GM12878 (cell line): ENCODE results near the gene TSPEAR. TPM values are rescaled to one million over a fixed set of nuclear protein-coding genes. Genes with fewer than 3 reads are reported as not detected.

Source experiments
- ATAC-seq: fragments of 200-7000 bp; cut with Tn5 transposase; 3 replicates; pipeline ENCODE4 v1.9.1; 2020; ENCODE audit warnings: mild to moderate bottlenecking, moderate library complexity
- BruUV-seq: library from RNA; stranded (reverse); fragments of 400-500 nt; replicated peaks from 2 replicates; lab custom pipeline; 2021; lab: Mats Ljungman, UMichigan
- CTCF ChIA-PET: fragments of 300-600 bp; sonication (Branson Sonifier 250); formaldehyde crosslinking; extraction: SDS; loops from one replicate; lab custom pipeline; 2021; ENCODE audit warnings: inconsistent platforms; lab: Yijun Ruan, JAX
- POLR2A ChIA-PET: fragments of 350-600 bp; formaldehyde crosslinking; extraction: SDS; loops from one replicate; lab custom pipeline; 2021; ENCODE audit warnings: inconsistent platforms; lab: Charles Lee
- RAD21 ChIA-PET: fragments of 300-600 bp; sonication (Branson Sonifier 250); formaldehyde crosslinking; loops from one replicate; lab custom pipeline; 2023; ENCODE audit warnings: antibody characterized with exemption; ENCODE audit not compliant: unreplicated experiment; lab: Charles Lee
- SMC1A ChIA-PET: fragments of 300-600 bp; sonication (Branson Sonifier 250); formaldehyde crosslinking; loops from one replicate; lab custom pipeline; 2023; ENCODE audit not compliant: unreplicated experiment, uncharacterized antibody; lab: Charles Lee
- DNase-seq: peaks from one replicate; pipeline ENCODE4 v3.0.0-alpha.2; 2011; ENCODE audit warnings: low read depth, low spot score
- FAIRE-seq: peaks from 3 replicates; lab custom pipeline; 2011; peaks lifted over from hg19 to GRCh38; lab: Jason Lieb, UNC
- H2AFZ ChIP-seq: 2 replicates; pipeline ENCODE4 v1.6.0; 2011; ENCODE audit warnings: low read depth, low read length, control low read depth; ENCODE audit not compliant: control insufficient read depth
- H3K27ac ChIP-seq: 2 replicates; pipeline ENCODE4 v1.5.1; 2011; ENCODE audit warnings: control low read depth; ENCODE audit not compliant: control insufficient read depth, insufficient read depth
- H3K27me3 ChIP-seq, 2 experiments: replicated peaks in 1 of 2; 2 replicates each; pipeline versions ENCODE4 v1.6.0 to v1.6.1; 2011; ENCODE audit warnings: low read length in 1 of 2; ENCODE audit not compliant: control insufficient read depth in 2 of 2, insufficient read depth in 2 of 2
- H3K36me3 ChIP-seq, 2 experiments: 2 replicates each; pipeline ENCODE4 v1.5.1; 2011; ENCODE audit warnings: low read length in 1 of 2; ENCODE audit not compliant: control insufficient read depth in 2 of 2, insufficient read depth in 2 of 2
- H3K4me1 ChIP-seq: 2 replicates; pipeline ENCODE4 v1.6.1; 2011; ENCODE audit warnings: mild to moderate bottlenecking, low read length, moderate library complexity, mixed read lengths; ENCODE audit not compliant: control insufficient read depth, insufficient read depth
- H3K4me2 ChIP-seq: 2 replicates; pipeline ENCODE4 v1.6.0; 2011; ENCODE audit warnings: control low read depth; ENCODE audit not compliant: control insufficient read depth, insufficient read depth
- H3K4me3 ChIP-seq: fragments of 200-600 bp; sonication (generic); 2 replicates; pipeline ENCODE4 v1.5.1; 2016
- H3K79me2 ChIP-seq: 2 replicates; pipeline ENCODE4 v1.6.0; 2011; ENCODE audit warnings: low read length; ENCODE audit not compliant: control insufficient read depth, insufficient read depth
- H3K9ac ChIP-seq: 2 replicates; pipeline ENCODE4 v1.8.0; 2011; ENCODE audit warnings: low read length, control low read depth, mixed read lengths; ENCODE audit not compliant: control insufficient read depth, insufficient read depth
- H3K9me3 ChIP-seq: replicated peaks from 3 replicates; pipeline ENCODE4 v1.5.1; 2011; ENCODE audit warnings: mild to moderate bottlenecking, low read length; ENCODE audit not compliant: control insufficient read depth, insufficient read depth
- H4K20me1 ChIP-seq: 2 replicates; pipeline ENCODE4 v1.6.0; 2011; ENCODE audit not compliant: control insufficient read depth, insufficient read depth
- BRCA1 ChIP-seq: IDR thresholded peaks from 2 replicates; pipeline ENCODE4 v1.6.1; 2011; ENCODE audit warnings: low read depth, low read length, improper control_type of control experiment
- DPF2 ChIP-seq: fragments of 450-650 bp; IDR thresholded peaks from 2 replicates; pipeline ENCODE4 v1.6.1; 2017; ENCODE audit warnings: mild to moderate bottlenecking
- ETV6 ChIP-seq, 2 experiments: fragments of 450-650 bp in 1 of 2; IDR thresholded peaks in 1 of 2; conservative IDR thresholded peaks in 1 of 2; 2 replicates each; pipeline ENCODE4 v1.6.1; 2014; ENCODE audit warnings: antibody characterized with exemption in 1 of 2, borderline replicate concordance in 1 of 2, low read depth in 1 of 2, mild to moderate bottlenecking in 1 of 2, moderate library complexity in 1 of 2
- FOS ChIP-seq: IDR thresholded peaks from 3 replicates; pipeline ENCODE4 v1.6.1; 2011; ENCODE audit warnings: borderline replicate concordance; ENCODE audit not compliant: insufficient read length; ENCODE audit errors: extremely low read depth
- JUND ChIP-seq: IDR thresholded peaks from 2 replicates; pipeline ENCODE4 v1.6.1; 2012; ENCODE audit warnings: low read depth, mild to moderate bottlenecking, low read length, improper control_type of control experiment, moderate library complexity
- KDM1A ChIP-seq: fragments of 200-600 bp; sonication (generic); IDR thresholded peaks from 2 replicates; pipeline ENCODE4 v1.6.1; 2016; ENCODE audit warnings: borderline replicate concordance
- PAX8 ChIP-seq: fragments of 450-650 bp; IDR thresholded peaks from 2 replicates; pipeline ENCODE4 v1.6.1; 2017; ENCODE audit warnings: mild to moderate bottlenecking, moderate library complexity
- PML ChIP-seq: IDR thresholded peaks from 2 replicates; pipeline ENCODE4 v1.6.1; 2012; ENCODE audit warnings: low read length, inconsistent platforms
- POLR2AphosphoS2 ChIP-seq: IDR thresholded peaks from 2 replicates; pipeline ENCODE4 v1.6.1; 2011; ENCODE audit warnings: low read depth, mild to moderate bottlenecking, low read length, improper control_type of control experiment, moderate library complexity
- WGBS: methylation state at CpG from one replicate; pipeline ENCODE4 v1.1.6; 2016; ENCODE audit warnings: low lambda C conversion rate; ENCODE audit not compliant: insufficient replicate concordance, insufficient coverage; ENCODE audit errors: missing lambda C conversion rate; 5-methylcytosine and 5-hydroxymethylcytosine counted together
- in situ Hi-C: fragments of 300-500 bp; cut with MboI; formaldehyde crosslinking; loops from 9 replicates; pipeline ENCODE4 v1.14.3; 2018; ENCODE audit warnings: mixed read lengths
- intact Hi-C: fragments of 100-400 bp; cut with micrococcal nuclease; formaldehyde crosslinking; loops from one replicate; pipeline ENCODE4 v1.14.2; 2022; ENCODE audit not compliant: unreplicated experiment
- polyA plus RNA-seq, 11 experiments: library from polyadenylated mRNA; depleted of rRNA in 4 of 11; unstranded in 6 of 11; stranded (reverse) in 5 of 11; fragments of >200 nt; fragmentation: Nextera tagmentation in 4 of 11; fragmentation: Illumina TruSeq in 1 of 11; extraction: Ambion mirVana in 4 of 11; extraction: Trizol in 1 of 11; gene quantifications; 1 replicate in 1 of 11; 2 replicates in 10 of 11; pipeline versions ENCODE4 v1.2.1 to v1.2.3, GENCODE V29; 2011 to 2016; ENCODE audit warnings: inconsistent platforms in 2 of 11, missing spikeins in 2 of 11, low read depth in 1 of 11
- total RNA-seq, 4 experiments: library from RNA; depleted of rRNA in 3 of 4; stranded (reverse); fragments of >200 nt in 3 of 4; fragmentation: Illumina TruSeq in 1 of 4; extraction: Trizol in 1 of 4; gene quantifications; 2 replicates each; pipeline versions ENCODE4 v1.2.1 to v1.2.3, GENCODE V29; 2013 to 2021
- TF ChIP-seq, protein P1 (sequence below): fragments of 450-650 bp; IDR thresholded peaks from 2 replicates; pipeline ENCODE4 v1.6.1; 2017; ENCODE audit warnings: low read depth, mild to moderate bottlenecking, moderate library complexity
- TF ChIP-seq, protein P2 (sequence below): fragments of 450-650 bp; IDR thresholded peaks from 2 replicates; pipeline ENCODE4 v1.6.1; 2014; ENCODE audit warnings: mild to moderate bottlenecking
- TF ChIP-seq, protein P3 (sequence below): IDR thresholded peaks from 2 replicates; pipeline ENCODE4 v1.6.1; 2012; ENCODE audit warnings: low read depth, low read length, improper control_type of control experiment

TSPEAR gene
- total and polyA plus RNA-seq, 10 of the 15 experiments (the other 5 are each of a cell fraction or from before 2014, with no cell fraction given): not detected

DNA sequence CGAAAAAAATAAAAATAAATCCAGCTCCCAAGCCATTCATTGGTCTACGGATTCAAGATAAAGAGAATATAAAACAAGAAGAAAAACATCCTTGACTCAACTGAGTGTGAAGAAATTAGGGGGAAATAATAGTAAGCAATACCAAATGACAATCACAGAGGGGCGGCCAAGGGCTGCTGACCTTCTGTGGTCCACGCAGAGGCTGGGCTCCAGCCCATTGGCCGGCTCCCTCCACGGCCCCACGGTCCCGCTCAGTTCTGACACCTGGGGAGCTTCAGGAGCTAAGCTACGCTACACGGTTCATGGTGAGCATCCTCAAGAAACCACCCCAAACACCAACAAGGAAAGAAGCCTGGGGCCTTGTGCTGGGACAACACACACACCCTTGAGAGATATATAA is 14.8 kb downstream of the TSPEAR start:
- no peak overlapping the region for H3K9ac ChIP-seq
- H2AFZ ChIP-seq: no peak overlapping the region
- no peaks in the 10 kb centered on the region for H4K20me1 ChIP-seq
- POLR2A ChIA-PET: interaction anchor here (0.5 to 0.6 kb wide), 2 partner anchors 257 to 534 kb away, joined by 4 to 6 read pairs; no protein-coding TSS in a partner anchor
- H3K4me1 ChIP-seq: no peaks in the 10 kb centered on the region
- no peaks in the 10 kb centered on the region for H3K36me3 ChIP-seq
- ATAC-seq: no peak
- SMC1A ChIA-PET: no interaction called here
- no peak overlapping the region for H3K4me3 ChIP-seq
- peaks cover 1% of the 10 kb centered on the region; the same call in 2 of the 3 replicates for H3K9me3 ChIP-seq
- CTCF ChIA-PET: no interaction called here
- no TSS peak for BruUV-seq
- TF ChIP-seq, protein P1, sequence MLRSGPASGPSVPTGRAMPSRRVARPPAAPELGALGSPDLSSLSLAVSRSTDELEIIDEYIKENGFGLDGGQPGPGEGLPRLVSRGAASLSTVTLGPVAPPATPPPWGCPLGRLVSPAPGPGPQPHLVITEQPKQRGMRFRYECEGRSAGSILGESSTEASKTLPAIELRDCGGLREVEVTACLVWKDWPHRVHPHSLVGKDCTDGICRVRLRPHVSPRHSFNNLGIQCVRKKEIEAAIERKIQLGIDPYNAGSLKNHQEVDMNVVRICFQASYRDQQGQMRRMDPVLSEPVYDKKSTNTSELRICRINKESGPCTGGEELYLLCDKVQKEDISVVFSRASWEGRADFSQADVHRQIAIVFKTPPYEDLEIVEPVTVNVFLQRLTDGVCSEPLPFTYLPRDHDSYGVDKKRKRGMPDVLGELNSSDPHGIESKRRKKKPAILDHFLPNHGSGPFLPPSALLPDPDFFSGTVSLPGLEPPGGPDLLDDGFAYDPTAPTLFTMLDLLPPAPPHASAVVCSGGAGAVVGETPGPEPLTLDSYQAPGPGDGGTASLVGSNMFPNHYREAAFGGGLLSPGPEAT: no peak
- TF ChIP-seq DPF2: no peak
- no peak for TF ChIP-seq FOS
- no peak for TF ChIP-seq JUND
- TF ChIP-seq, protein P2, sequence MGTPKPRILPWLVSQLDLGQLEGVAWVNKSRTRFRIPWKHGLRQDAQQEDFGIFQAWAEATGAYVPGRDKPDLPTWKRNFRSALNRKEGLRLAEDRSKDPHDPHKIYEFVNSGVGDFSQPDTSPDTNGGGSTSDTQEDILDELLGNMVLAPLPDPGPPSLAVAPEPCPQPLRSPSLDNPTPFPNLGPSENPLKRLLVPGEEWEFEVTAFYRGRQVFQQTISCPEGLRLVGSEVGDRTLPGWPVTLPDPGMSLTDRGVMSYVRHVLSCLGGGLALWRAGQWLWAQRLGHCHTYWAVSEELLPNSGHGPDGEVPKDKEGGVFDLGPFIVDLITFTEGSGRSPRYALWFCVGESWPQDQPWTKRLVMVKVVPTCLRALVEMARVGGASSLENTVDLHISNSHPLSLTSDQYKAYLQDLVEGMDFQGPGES: no peak
- TF ChIP-seq POLR2AphosphoS2: no peak
- no peak for TF ChIP-seq KDM1A
- TF ChIP-seq ETV6 (conservative IDR thresholded peaks at IDR 0.05 in 1 of 2, IDR thresholded peaks at IDR 0.05 in 1 of 2; ENCODE audit: borderline replicate concordance in 1 of 2, low read depth in 1 of 2): no peak
- TF ChIP-seq BRCA1: no peak
- no peak for TF ChIP-seq PAX8
- TF ChIP-seq PML: no peak
- TF ChIP-seq, protein P3, sequence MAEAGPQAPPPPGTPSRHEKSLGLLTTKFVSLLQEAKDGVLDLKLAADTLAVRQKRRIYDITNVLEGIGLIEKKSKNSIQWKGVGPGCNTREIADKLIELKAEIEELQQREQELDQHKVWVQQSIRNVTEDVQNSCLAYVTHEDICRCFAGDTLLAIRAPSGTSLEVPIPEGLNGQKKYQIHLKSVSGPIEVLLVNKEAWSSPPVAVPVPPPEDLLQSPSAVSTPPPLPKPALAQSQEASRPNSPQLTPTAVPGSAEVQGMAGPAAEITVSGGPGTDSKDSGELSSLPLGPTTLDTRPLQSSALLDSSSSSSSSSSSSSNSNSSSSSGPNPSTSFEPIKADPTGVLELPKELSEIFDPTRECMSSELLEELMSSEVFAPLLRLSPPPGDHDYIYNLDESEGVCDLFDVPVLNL: no peak
- no peak overlapping the region for H3K4me2 ChIP-seq
- DNase-seq: no peak
- in situ Hi-C loops: no loop called here
- intact Hi-C loops: no loop called here
- H3K27me3 ChIP-seq: peaks cover 2 to 3% of the 10 kb centered on the region in 2 experiments; a peak in 3 of 4 replicates
- no peak for FAIRE-seq
- H3K27ac ChIP-seq: no peak overlapping the region
- no peaks in the 10 kb centered on the region for H3K79me2 ChIP-seq
- RAD21 ChIA-PET: interaction anchor here (0.6 kb wide), 1 partner anchor 34 kb away, joined by 3 read pairs; no protein-coding TSS in a partner anchor
- 15% methylated on average over 10 of the region's 10 CpGs for WGBS
